ENCODE results near the gene TIMM8A.

TIMM8A gene

DNA sequence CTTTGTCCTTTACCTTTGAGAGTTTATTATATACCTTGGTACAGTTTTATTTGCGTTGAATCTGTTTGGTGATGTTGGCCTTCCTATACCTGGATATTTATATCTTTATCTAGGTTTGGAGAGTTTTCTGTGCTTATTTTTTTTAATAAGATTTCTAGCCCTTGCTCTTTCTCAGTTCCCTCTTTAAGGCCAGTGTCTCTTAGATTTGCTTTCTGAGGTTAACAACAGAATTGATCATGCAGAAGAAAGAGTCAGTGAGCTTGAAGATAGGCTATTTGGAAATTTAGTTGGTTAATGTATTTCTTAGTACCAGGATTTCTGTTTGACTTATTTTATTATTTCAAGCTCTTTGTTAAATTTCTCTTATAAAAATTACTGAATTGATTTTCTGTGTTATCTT is 44.8 kb downstream of the TIMM8A start:
- no peak overlapping the region for H3K4me3 ChIP-seq
- no peak for DNase-seq (ENCODE audit: low spot score)
- TF ChIP-seq, protein P1, sequence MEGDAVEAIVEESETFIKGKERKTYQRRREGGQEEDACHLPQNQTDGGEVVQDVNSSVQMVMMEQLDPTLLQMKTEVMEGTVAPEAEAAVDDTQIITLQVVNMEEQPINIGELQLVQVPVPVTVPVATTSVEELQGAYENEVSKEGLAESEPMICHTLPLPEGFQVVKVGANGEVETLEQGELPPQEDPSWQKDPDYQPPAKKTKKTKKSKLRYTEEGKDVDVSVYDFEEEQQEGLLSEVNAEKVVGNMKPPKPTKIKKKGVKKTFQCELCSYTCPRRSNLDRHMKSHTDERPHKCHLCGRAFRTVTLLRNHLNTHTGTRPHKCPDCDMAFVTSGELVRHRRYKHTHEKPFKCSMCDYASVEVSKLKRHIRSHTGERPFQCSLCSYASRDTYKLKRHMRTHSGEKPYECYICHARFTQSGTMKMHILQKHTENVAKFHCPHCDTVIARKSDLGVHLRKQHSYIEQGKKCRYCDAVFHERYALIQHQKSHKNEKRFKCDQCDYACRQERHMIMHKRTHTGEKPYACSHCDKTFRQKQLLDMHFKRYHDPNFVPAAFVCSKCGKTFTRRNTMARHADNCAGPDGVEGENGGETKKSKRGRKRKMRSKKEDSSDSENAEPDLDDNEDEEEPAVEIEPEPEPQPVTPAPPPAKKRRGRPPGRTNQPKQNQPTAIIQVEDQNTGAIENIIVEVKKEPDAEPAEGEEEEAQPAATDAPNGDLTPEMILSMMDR (IDR thresholded peaks at IDR 0.05) = no peak
- H3K27ac ChIP-seq = no peak overlapping the region

Data from coronary artery (tissue), 2 donors.